GM18517 (cell line): ENCODE data around the gene MYO3B.
A peak's percentile ranks its signal among the peaks of the same experiment; 100 is the strongest.
"Not testable (repeated sequence)": the region's sequence is repeated elsewhere in the genome, so short reads cannot be mapped to it uniquely, and the experiment has no call there.

Source experiments
- ATAC-seq: cut with Tn5 transposase; IDR thresholded peaks from one replicate; pipeline ENCODE4 v1.9.1; 2021; ENCODE audit warnings: mild to moderate bottlenecking, moderate library complexity; ENCODE audit not compliant: unreplicated experiment

MYO3B gene

DNA sequence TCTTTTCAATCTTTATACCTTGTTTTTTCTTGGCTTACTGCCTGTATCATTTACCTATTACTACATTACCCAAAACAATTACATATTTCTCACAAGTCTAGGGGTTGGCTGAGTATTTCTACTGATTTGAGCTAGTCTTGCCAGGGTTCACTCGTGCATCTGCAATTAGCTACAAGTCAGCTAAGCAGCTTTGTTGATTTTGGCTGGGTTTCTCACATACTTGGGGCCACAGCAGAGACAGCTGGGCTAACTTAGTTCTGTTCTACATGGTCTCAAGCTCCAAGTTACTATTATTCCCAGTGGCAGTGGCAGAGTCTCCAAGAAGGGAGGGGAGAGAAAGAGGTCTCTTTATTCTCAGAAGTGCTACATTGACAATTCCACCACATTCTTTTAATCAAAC lies 482.5 kb downstream of the MYO3B start:
- no peak for ATAC-seq

DNA sequence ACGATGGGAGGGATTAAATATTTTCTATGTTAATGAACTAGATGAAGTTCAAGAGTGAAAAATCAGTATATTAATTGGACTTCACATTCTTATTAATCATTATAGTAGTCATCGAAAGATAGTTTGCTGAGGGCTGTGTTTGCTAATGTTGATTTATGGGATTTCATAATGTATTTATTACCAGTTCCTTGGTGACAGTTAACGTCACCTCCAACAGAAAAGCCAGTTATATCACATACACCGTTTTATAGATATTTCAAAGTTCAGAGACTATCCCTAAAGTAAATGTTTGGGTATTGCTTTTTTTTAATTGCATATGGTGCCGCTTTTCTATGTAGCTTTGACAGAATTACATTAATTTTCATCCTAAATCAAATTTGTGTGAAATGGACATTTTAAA lies 487.8 kb downstream of the MYO3B start:
- no peak for ATAC-seq

GRCh38 chr2:170669909-170670308 lies 492.0 kb downstream of the MYO3B start:
- no peak for ATAC-seq

DNA sequence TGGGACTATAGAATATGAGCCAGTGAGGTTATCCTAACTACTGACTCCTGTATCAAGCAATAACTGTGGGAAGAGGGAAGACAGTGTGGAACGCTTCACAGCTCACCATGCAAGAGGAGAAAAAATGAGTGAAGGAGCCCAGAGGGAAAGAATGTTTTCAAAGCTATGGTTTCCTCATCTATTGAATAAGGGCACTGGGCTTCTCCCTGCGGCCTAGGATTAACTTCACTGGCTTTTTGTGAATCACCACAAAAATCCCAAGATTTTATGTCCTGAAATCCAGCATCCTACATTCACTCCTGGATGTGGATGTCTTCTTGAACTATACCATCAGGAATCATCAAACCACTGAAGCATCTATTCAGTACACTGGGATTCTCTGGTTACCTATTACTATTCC lies 492.7 kb downstream of the MYO3B start:
- no peak for ATAC-seq

DNA sequence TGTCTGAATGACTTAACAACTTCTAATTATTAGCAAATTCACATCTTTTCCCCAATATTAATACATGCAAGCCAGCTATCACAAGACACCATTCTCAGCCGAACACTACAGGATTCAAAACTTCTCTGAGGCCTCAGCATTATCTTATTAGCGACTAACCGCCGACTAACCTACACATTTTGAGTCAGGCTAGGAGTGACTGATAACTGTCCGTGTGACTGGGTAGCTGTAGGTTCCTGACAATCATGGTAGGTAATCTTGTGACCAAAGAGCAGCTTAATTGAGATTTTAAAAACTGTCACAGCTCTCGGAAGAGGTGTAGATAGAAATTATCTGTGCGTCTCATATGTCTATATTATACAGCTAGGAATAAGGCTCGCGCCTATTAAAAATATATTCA lies 493.1 kb downstream of the MYO3B start:
- no peak for ATAC-seq

DNA sequence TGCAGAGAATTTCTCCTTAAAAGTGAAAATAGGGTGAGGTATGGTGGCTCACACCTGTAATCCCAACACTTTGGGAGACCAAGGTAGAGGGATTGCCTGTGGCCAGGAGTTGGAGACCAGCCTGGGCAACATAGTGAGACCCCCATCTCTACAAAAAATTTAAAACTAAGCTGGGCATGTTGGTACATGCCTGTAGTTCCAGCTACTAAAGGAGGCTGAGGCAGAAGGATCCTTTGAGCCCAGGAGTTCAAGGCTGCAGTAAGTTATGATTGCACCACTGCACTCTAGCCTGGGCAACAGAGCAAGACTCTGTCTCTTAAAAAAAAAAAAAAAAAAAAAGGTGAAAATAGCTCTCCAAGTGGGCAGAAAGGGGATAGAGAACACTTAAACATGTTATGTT lies 496.3 kb downstream of the MYO3B start:
- ATAC-seq: not testable (repeated sequence)

DNA sequence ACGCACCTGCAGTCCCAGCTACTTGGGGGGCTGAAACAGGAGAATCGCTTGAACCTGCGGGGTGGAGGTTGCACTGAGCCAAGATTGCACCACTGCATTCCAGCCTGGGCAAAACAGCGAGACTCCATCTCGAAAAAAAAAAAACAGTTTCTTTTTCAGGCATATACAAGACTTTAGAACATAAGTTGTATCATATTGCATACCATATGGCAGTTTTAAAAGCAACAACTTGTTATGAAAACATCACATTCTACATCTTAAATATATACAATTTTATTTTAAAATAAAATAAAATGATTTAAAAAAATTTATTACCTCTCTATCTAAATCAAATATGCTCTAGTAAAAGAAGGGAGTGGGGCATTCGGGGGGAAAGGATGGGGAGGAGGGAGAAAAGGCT lies 497.8 kb downstream of the MYO3B start:
- no peak for ATAC-seq

GRCh38 chr2:170679607-170680079 lies 501.7 kb downstream of the MYO3B start:
- ATAC-seq: no peak

DNA sequence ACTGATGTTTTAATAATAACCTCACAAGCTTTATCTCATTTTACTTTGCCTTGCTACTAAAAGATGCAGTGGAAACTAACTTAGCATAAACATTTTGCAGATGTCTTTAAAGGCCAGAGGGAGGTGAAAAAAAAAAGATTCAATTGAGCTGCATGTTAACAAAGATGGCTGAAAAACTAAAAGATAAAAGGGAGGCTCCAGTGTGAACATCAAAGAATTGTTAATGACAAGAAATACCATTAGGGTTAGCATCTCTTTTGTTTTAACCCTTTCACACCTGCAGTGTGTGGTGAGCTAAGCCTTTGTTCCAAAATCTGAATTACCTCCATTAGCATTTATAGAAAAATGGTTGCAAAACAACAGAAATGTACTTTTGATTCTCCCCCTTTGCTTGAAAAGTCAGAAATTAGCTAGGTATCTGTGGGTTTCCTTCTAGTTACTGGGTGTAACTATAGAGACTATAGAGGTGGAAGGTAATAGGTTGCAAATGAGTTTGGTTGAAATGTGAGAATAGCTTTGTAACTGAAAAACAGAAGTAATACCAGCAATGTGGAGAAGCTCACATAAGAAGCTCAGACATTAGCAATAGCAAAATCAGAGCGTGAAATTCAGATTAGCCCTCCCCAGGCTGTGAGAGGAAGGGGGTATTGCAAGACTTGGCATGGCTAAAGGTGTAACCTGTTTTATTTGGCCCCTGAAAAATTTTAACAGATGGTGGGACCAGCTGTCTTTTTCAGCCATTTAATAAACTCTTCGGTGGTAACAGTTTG lies 502.4 kb downstream of the MYO3B start:
- peak; percentile 94 for ATAC-seq

DNA sequence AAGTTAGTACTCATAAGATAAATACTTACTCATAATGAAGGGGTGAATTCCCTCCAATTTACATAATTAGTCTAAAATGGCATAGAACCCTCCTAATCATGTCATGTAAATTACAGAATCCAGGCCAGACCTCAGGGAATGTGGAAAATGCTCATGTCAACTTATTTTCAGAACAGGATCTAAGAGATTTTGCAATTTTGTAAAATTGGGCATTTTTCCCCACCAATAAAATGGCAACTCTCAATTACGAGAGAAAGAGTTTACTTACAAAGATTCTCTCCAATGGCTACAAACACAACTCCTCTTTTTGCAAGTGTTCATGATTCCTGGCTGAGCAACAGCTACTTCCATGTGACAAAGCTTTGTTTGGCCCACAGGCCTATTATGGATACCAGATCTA lies 503.4 kb downstream of the MYO3B start:
- no peak for ATAC-seq

- ATAC-seq: no peak
Observed at GRCh38 chr2:170685591-170685990, 507.6 kb downstream of the MYO3B start.

DNA sequence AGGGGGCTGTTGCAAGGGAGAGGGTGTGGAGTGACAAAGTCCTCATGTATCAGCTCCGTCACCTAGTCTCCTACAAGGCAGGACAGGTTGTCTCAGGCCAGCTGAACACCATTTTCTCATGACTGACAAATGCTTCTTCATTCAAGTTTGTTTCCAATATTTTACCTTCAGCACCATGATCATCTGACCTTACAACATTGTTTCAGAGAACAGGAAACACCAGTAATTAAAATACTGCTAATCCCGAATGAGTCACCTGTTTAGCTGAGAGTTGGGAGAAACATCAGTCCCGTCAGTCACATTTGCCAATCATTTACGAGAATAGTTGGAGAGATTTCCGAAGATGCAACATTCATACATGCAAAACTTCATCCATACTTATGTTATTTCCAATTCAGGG lies 511.5 kb downstream of the MYO3B start:
- ATAC-seq: no peak

- ATAC-seq: no peak
Observed at GRCh38 chr2:170690640-170691039, 512.7 kb downstream of the MYO3B start.

DNA sequence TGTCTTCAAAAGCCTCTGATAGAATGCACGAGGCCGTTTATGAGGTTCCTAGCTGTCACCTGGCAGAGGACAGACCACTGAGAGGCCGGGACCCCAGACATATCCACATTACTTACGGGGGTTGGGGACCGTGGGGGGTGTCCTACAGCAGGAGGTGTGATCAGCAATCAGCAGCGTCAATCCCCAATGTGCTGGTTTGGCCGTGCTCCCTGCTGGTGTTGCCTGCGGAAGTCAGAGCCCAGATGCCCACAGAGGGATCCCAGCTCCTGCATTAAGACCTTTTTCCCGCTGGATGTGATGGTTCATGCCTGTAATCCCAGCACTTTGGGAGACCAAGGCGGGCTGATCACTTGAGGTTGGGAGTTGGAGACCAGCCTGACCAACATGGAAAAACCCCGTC lies 516.4 kb downstream of the MYO3B start:
- no peak for ATAC-seq

DNA sequence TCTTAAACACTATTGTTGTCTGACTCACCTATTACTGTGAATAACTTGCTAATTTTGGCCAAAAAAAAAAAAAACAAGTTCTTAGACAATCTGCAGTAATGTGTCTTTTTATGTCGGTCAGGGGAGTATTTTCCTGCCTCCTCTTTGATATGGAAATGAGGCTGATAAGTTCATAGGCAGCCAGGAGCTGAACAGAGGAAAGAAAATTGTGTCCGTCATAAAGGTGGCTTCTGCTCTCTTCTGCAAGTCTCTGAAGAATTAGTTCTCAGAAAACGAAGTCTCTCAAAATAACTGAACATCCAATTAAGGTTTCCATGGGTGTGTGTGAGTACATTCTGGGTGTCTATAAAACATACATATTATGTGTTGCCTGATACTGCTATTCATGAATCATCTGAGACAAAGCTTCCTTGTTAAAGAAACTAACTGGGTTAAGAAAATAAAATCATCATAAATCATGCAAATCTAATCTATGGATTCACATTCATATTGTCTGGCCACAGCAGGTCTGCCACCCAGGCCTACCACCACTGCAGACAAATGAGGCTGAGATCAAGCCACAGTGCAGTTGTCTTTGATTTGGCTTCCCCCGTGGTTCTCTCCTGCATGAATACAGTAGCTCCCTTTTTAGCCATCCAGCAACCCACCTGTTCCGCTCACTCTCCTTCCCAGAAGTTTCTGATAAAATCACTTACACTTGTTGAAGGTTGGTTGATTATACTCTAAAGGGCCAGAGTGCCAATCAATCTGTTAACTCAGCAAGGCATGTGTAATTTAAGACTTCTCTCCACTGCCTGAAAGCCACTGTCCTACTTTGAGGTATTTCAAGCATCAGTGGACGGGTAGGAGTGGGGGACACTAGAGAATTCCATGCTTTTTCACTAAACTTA lies 517.8 kb downstream of the MYO3B start:
- no peak for ATAC-seq

DNA sequence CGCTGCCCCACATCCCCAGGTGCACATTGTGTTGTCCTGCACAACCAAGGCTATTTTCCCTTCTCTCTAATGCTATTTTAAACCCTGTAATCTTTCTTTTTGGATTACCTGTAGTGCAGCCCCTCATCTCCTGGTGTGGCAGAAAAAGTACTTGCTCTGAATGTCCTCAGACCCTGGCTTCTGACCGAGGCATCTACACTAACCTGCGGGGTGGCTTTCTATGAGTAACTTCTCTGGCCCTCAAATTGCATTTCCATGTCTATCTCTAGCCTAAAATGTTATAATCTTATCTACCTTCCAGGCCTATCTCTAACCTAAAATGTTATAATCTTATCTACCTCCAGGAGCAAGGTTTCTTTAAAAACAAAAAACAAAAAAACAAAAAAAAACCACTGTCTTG lies 519.0 kb downstream of the MYO3B start:
- no peak for ATAC-seq

GRCh38 chr2:170701011-170701410 lies 523.1 kb downstream of the MYO3B start:
- no peak for ATAC-seq

GRCh38 chr2:170703776-170704476 lies 526.0 kb downstream of the MYO3B start:
- no peak for ATAC-seq
